NCI-H1105 (cell line): ENCODE data around the gene KCNS3.

Source experiments
- DNase-seq: peaks from one replicate; lab custom pipeline; 2025; lab: John Stamatoyannopoulos, UW

Gene KCNS3

GRCh38 chr2:17878281-17879136 is at the start of gene KCNS3:
Gene KCNS3, plus strand, starts transcription at chr2:17878667. Its CDS starts 52,342 bp downstream, at chr2:17931009.
- peak; percentile 34 for DNase-seq

GRCh38 chr2:17830053-17831034 is 48.1 kb upstream of the KCNS3 start:
- DNase-seq: no peak

- DNase-seq: no peak
These were observed 43.0 kb upstream of the KCNS3 start for GRCh38 chr2:17835516-17835915.

- DNase-seq: no peak
These were observed 38.5 kb upstream of the KCNS3 start for GRCh38 chr2:17839959-17840358.

- DNase-seq: no peak
These were observed 35.0 kb upstream of the KCNS3 start for GRCh38 chr2:17843457-17843856.

GRCh38 chr2:17845806-17846205 is 32.7 kb upstream of the KCNS3 start:
- DNase-seq: no peak

GRCh38 chr2:17846676-17847075 is 31.8 kb upstream of the KCNS3 start:
- DNase-seq: no peak

GRCh38 chr2:17847236-17847635 is 31.2 kb upstream of the KCNS3 start:
- no peak for DNase-seq

- no peak for DNase-seq
These were observed 29.2 kb upstream of the KCNS3 start for GRCh38 chr2:17849275-17849674.

GRCh38 chr2:17850151-17850550 is 28.3 kb upstream of the KCNS3 start:
- DNase-seq: no peak

GRCh38 chr2:17851731-17852585 is 26.5 kb upstream of the KCNS3 start:
- DNase-seq: peak; percentile 44

GRCh38 chr2:17853799-17854198 is 24.7 kb upstream of the KCNS3 start:
- no peak for DNase-seq

- DNase-seq: no peak
These were observed 21.4 kb upstream of the KCNS3 start for GRCh38 chr2:17857021-17857420.

GRCh38 chr2:17858064-17858463 is 20.4 kb upstream of the KCNS3 start:
- no peak for DNase-seq

GRCh38 chr2:17863539-17863938 is 14.9 kb upstream of the KCNS3 start:
- no peak for DNase-seq

- no peak for DNase-seq
These were observed 13.8 kb upstream of the KCNS3 start for GRCh38 chr2:17864676-17865075.

- no peak for DNase-seq
These were observed 11.3 kb upstream of the KCNS3 start for GRCh38 chr2:17867133-17867532.

GRCh38 chr2:17869128-17869527 is 9.3 kb upstream of the KCNS3 start:
- no peak for DNase-seq

GRCh38 chr2:17871639-17872038 is 6.8 kb upstream of the KCNS3 start:
- no peak for DNase-seq

- DNase-seq: no peak
These were observed 5.4 kb upstream of the KCNS3 start for GRCh38 chr2:17873021-17873420.

- no peak for DNase-seq
These were observed 1.9 kb upstream of the KCNS3 start for GRCh38 chr2:17876590-17876989.

GRCh38 chr2:17877811-17878280 is 621 bp upstream of the KCNS3 start:
- DNase-seq: no peak
